NCI-H345 treated with DMSO at 0.1 percent for 48 hours (cell line): Measurements from ENCODE around the gene SEPTIN8.
A peak's percentile ranks its signal among the peaks of the same experiment; 100 is the strongest.
"Not testable (repeated sequence)": the region's sequence is repeated elsewhere in the genome, so short reads cannot be mapped to it uniquely, and the experiment has no call there.

Experiments used
- DNase-seq: peaks from one replicate; lab custom pipeline; 2025; ENCODE audit not compliant: unreplicated experiment; lab: John Stamatoyannopoulos, UW

Gene SEPTIN8

DNA sequence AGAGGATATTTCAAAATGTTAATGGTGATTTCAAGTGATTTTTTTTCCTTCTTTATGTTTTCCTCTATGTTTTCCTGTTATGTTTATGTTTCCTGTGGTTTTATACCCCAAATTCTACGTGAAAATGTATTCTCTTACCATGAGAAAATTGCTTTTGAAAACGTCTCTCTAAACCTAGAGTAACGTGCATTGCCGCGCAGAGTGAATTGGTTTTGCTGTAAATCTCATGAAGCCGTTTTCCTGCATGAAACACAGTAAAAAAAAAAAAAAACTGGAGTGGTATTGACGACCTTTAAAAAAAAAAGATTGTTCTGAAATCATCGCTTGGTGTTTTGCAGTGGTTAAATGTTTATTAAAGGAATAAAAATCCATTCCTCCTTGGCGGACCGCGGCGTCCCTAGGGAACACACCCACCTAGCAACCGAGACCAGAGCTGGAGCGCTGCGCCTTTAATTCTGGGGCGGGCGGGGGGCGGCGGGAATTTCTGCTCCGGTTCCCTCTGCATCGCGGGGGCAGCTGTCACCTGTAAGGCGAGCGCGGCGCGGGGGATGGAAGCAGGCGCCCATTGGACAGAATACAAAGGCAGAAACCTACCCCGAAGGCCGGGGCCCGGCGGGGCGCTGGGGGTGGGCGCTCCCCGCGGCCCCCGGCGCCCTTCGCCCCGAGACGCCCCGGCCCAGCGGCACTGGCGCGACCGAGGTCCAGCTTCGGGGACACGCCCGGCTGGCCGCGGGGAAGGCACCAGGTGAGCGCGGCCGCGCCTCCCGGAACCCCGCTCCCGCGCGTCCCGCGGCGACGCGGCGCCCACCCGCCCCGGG, 36.0 kb upstream of the SEPTIN8 start, which contains the start of gene SOWAHA:
TSS of gene SOWAHA (plus strand) at position 522 of the 818 bp plus-strand sequence. CDS start 320 bp downstream, outside the sequence.
- peak; percentile 5 for DNase-seq

- DNase-seq = no peak
These were observed 35.2 kb upstream of the SEPTIN8 start for GRCh38 chr5:132812123-132812765.

DNA sequence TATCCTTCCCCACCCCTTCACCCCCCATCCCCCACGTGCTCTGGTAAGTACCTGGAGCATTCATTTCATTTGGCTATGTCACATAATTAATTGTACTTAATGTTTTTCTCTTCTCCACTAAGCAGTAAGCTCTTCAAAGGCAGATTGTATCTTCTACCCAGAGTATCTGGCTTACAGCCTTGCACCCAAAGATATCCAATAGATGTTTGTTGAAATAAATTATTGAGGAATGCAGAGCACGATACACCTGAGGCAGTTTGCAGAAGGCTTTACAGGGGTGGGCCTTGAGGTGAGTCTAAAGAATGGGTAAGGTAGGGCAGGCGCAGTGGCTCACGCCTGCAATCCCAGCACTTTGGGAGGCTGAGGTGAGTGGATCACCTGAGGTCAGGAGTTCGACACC, 33.6 kb upstream of the SEPTIN8 start:
- no peak for DNase-seq

- DNase-seq = no peak
These were observed 31.8 kb upstream of the SEPTIN8 start for GRCh38 chr5:132808866-132809265.

- DNase-seq = no peak
These were observed 31.4 kb upstream of the SEPTIN8 start for GRCh38 chr5:132808448-132808847.

- DNase-seq = no peak
These were observed 30.3 kb upstream of the SEPTIN8 start for GRCh38 chr5:132807163-132807838.

- DNase-seq = not testable (repeated sequence)
These were observed 29.7 kb upstream of the SEPTIN8 start for GRCh38 chr5:132806804-132807162.

GRCh38 chr5:132805872-132806271, 28.8 kb upstream of the SEPTIN8 start:
- DNase-seq = not testable (repeated sequence)

DNA sequence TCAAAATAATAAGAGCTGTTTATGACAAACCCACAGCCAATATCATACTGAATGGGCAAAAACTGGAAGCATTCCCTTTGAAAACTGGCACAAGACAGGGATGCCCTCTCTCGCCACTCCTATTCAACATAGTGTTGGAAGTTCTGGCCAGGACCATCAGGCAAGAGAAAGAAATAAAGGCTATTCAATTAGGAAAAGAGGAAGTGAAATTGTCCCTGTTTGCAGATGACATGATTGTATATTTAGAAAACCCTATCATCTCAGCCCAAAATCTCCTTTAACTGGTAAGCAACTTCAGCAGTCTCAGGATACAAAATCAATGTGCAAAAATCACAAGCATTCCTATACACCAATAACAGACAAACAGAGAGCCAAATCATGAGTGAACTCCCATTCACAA, 27.2 kb upstream of the SEPTIN8 start:
- not testable (repeated sequence) for DNase-seq

GRCh38 chr5:132802685-132803066, 25.6 kb upstream of the SEPTIN8 start:
- DNase-seq = not testable (repeated sequence)

DNA sequence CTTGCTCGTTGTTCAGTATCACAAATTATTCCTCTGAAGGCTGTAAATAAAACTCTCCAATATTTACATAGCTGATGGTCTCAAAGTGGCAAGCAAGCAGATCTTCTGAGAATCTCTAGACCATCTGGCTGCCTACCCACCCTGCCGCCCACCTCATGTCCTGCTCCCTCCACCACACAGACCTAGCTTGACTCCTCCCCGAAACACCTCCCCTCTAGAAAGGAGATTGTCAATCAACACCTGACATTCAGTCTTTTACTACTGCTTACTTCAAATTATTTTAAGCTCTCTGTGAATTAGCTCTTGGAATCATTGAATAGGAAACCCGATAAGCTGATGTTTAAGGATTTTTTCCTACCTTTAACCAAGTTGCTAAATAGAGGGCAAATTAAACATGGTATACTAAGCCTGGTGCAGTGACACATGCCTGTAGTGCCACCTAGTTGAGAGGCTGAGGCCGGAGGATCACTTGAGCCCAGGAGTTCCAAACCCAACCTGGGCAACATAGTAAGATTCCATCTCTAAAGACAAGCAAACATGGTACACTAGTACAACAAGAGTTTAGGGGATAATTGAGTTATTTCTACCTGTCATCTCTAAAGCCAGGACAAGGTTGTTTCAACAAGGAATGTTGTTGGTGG, 25.1 kb upstream of the SEPTIN8 start:
- no peak for DNase-seq

DNA sequence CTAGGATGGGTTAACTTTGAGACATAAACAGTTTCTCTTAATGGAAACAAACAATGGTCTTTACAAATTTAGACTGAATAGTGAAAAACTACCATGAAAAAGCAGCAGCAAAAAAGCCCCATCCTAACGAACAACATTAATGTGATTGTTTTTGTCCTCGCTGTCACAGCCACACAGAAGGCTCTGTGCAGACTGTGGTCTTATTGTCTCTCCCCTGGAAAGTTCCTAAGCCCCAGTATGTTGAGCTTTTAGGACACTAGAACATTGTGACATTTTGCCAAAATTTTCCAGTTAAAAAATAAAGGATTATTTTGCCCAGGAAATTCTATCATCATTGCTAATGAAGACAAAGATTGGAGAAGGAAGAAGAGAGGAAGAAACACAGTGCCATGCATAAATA, 23.5 kb upstream of the SEPTIN8 start:
- DNase-seq = no peak

DNA sequence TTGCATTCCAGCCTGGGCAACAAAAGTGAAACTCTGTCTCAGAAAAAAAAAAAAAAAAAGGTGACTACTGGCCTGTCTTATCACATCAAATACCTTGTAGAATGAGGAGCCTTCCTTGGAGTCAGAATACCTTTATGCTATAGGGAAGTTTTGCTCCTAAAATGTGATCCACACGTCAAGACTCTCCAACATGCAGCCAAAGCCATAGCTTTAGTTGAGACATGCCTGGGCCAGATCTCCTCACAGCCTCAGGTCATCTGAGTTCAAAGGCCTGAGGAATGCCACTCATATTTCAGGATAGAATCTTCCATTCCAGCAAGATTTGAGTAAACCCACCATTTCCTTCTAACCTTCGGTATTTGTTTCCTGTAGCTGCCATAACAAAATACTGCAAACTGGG, 22.4 kb upstream of the SEPTIN8 start:
- DNase-seq = no peak

- DNase-seq = no peak
These were observed 20.6 kb upstream of the SEPTIN8 start for GRCh38 chr5:132797651-132798050.

GRCh38 chr5:132791026-132791425, 14.0 kb upstream of the SEPTIN8 start:
- DNase-seq = no peak

DNA sequence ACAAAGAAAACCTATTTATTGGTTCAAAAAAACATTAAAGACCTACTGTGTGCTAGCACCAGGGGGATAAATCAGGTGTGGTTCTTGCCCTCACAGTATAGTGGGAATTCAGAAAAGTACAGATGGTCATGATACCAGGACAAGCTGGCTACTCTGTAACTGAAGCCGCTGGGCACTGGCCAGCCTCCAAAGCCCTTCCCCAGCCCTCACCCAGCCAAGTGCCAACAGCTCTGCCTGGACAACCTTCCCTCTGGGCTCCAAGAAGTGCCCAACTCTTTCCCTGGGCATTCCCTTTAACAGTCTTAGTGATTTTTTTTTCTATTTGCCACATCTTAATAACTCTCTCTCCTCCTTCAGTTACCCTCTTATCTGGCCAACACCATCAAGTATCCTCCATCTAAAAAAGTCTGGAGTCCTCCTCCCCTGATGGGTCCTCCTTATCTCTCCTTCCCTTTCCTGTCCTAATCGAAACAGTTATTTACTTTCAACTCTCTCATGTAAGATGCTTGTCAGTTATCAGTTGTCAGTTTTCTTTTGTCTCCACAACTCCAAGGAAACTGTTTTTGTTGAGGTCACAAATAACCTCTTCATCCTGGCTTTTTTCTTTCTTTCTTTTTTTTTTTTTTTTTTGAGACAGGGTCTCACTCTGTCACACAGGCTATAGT, 13.3 kb upstream of the SEPTIN8 start:
- DNase-seq = no peak

GRCh38 chr5:132788990-132789886, 12.2 kb upstream of the SEPTIN8 start:
- no peak for DNase-seq

- DNase-seq = no peak
These were observed 11.5 kb upstream of the SEPTIN8 start for GRCh38 chr5:132788508-132788907.

DNA sequence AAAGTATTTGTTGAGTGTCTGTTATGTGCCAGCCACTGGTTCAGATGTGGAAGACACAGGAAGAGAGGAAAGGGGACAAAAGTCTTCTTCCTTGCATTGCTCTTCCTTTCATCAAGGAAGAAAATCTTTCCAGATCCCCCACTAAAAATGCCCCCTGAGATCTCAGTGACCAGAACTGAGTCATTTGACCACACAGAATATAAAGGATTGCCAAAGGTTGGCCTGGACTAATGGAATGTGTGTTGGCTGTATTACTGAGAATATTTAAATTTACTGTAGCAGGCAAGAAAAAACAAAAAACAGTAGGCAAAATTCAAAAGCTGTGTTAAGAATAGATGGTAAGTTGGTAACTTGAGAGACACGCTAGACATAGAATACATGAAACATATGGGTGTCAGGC, 10.0 kb upstream of the SEPTIN8 start:
- no peak for DNase-seq

DNA sequence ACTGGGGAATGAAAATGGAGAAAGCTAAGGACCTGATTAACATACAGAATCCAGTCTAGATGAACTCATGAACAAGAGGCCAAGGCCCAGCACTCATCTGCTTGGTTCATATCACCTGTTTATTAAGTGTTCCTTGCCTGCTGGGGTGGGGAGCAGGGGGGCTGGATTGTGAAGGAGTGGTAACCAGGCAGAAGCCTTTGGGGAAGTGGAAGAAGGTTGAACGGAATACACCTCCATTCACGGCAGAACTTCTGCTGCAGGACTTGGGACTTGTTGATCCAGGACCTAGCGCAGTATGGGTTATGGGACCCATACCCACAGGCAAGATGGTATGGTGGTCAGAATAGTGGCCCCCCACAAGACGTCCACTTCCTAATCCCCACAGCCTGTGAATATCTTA, 8.8 kb upstream of the SEPTIN8 start:
- no peak for DNase-seq
